ENCODE measurements around the gene TRIM34.
A peak's percentile ranks its signal among the peaks of the same experiment; 100 is the strongest.
"Not testable (repeated sequence)": the region's sequence is repeated elsewhere in the genome, so short reads cannot be mapped to it uniquely, and the experiment has no call there.

TRIM34 gene

GRCh38 chr11:5621580-5621979, 3.2 kb upstream of the TRIM34 start:
- DNase-seq, result no peak

GRCh38 chr11:5622802-5623201, 2.0 kb upstream of the TRIM34 start:
- no peak for DNase-seq

GRCh38 chr11:5625281-5625680, 480 bp downstream of the TRIM34 start:
- no peak for DNase-seq

- DNase-seq, result no peak
These were observed 1.4 kb downstream of the TRIM34 start for GRCh38 chr11:5626196-5626595.

GRCh38 chr11:5631417-5631816, 6.6 kb downstream of the TRIM34 start:
- no peak for DNase-seq

GRCh38 chr11:5631969-5632635, 7.3 kb downstream of the TRIM34 start:
- no peak for DNase-seq

- DNase-seq, result no peak
These were observed 15.2 kb downstream of the TRIM34 start for GRCh38 chr11:5639953-5640352.

- no peak for DNase-seq
These were observed 18.8 kb downstream of the TRIM34 start for GRCh38 chr11:5643585-5643984.

GRCh38 chr11:5646139-5646538, 21.3 kb downstream of the TRIM34 start:
- no peak for DNase-seq

GRCh38 chr11:5655474-5655873, 30.7 kb downstream of the TRIM34 start:
- DNase-seq, result no peak

GRCh38 chr11:5656956-5657355, 32.2 kb downstream of the TRIM34 start:
- DNase-seq, result not testable (repeated sequence)

- DNase-seq, result no peak
These were observed 33.5 kb downstream of the TRIM34 start for GRCh38 chr11:5658318-5658717.

GRCh38 chr11:5663511-5663910, 38.7 kb downstream of the TRIM34 start:
- no peak for DNase-seq

GRCh38 chr11:5665051-5665570, 40.3 kb downstream of the TRIM34 start:
- DNase-seq, result no peak

- DNase-seq, result no peak
These were observed 41.1 kb downstream of the TRIM34 start for GRCh38 chr11:5665746-5666401.

GRCh38 chr11:5666402-5666793, 41.6 kb downstream of the TRIM34 start:
- DNase-seq, result no peak

GRCh38 chr11:5671831-5672230, 47.0 kb downstream of the TRIM34 start:
- DNase-seq, result no peak

GRCh38 chr11:5674391-5674790, 49.6 kb downstream of the TRIM34 start:
- DNase-seq, result no peak

- no peak for DNase-seq
These were observed 55.0 kb downstream of the TRIM34 start for GRCh38 chr11:5679811-5680210.

- not testable (repeated sequence) for DNase-seq
These were observed 58.2 kb downstream of the TRIM34 start for GRCh38 chr11:5682890-5683441.

GRCh38 chr11:5683620-5684019, 58.8 kb downstream of the TRIM34 start:
- peak; percentile 25 to 26 for DNase-seq

GRCh38 chr11:5684036-5684645, 59.3 kb downstream of the TRIM34 start:
- DNase-seq, result no peak

GRCh38 chr11:5684646-5685362, 60.0 kb downstream of the TRIM34 start, which contains the start of gene TRIM5:
TSS of gene TRIM5 (minus strand) at chr11:5685074. CDS start at chr11:5680177, 4,897 bp downstream.
- peak; percentile 73 to 78 for DNase-seq
